GM19328 (cell line): ENCODE results near the gene MYEOV.

Source experiments
- ATAC-seq: cut with Tn5 transposase; IDR thresholded peaks from one replicate; pipeline ENCODE4 v1.9.1; 2021; ENCODE audit warnings: mild to moderate bottlenecking, moderate library complexity; ENCODE audit not compliant: unreplicated experiment

Gene MYEOV

DNA sequence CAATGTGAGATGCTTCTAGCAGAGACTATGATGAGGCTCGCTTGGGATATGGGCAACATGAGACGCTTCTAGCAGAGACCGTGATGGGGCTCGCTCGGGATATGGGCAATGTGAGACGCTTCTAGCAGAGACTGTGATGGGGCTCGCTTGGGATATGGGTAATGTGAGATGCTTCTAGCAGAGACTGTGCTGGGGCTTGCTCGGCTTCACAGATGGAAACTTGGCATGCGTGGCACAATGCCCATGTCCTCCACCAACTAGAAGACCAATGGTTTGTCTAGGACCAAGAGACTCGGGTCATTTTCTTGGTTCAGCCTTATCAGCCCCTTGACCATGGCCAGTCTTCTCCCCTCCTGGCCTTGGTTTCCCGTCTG is 7.1 kb downstream of the MYEOV start:
- no peak for ATAC-seq

DNA sequence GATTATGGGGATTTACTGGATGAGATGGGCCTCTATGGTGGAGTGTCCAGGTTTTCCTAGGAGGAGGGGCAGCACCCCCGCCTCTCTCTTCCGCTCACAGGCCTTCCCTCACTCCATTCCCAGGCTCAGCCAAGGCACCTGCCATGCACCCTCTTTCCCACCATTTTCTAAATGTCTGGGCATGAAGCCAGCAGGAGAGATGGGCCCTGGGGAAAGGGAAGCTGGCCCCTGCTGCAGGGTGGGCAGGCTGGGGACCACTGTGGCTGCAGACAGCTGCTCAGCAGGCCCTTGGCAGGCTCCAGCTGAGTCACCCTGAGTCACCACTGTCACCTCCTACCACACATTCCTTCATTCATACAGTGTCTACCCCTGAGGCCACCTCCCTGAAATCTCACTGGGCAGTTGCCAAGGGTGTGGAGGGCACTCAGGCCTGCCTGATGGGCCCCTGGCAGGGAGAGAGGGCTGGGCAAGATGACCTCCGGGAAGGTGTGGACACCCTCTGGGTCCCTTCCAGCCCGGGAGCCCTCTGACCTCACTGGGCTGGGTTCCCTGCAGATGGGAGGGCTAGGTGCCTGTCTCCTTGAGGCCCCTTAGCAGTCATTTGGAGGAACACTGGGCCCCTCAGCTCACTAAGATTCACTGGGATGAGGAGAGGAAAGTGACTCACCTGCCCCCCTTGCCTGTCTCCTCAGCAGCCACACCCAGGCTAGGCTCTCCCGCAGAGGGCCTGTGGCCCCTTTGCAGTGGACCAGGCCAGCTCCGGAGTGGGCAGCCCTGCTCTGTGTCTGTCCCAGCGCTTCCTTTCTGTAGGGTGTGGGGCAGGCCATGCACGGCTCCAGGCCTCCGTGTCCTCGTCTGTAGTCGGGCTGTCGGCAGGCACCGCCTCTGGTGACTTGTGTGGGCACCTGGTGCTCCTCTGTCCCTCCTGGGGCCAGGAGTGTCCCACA is 7.8 kb downstream of the MYEOV start:
- no peak for ATAC-seq

DNA sequence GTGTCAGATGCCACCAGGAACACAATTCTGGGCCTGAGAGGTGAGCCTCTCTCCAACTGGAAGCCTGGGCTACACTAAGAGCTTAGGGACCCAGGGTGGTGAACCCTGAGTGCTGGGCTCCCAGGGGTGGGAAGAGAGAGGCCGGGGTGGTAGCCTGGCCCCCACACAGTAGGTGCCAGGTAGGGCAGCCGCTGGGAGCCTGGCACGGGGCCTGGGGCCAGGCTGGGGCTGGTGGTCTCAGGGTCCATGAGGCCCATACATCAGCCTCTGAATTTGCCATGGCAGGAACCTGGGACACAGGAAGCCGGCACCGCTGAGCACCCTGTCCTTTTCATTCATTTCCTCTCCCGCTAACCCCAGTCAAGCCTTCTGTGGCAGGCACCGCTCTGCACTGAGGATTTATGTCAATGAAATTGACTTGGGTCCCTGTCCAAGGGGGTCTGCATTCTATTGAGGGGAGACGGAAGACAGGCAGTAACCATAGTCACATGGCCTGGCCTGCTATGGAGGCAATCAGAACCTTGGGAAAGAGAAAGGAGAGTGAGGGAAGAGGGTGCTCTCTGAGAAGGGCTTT is 8.6 kb downstream of the MYEOV start:
- no peak for ATAC-seq

DNA sequence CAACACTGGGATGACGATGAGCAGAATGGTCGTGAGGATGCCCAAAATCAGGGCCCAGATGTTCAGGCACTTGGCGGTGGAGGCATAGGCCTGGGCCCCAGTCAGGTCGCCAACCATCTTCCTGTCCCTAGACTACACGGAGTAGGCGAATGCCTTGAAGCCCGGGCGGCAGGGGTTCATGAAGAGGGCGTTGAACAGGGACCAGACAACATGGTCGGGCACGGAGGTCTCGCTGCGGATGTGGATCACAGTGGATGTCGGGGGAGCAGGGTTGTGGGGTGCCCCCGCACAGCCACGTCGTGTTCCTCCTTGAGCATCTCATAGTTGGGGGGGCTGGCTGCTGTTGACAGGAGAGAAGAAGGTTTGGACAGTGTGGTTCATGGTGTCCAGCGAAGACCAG is 9.5 kb downstream of the MYEOV start:
- no peak for ATAC-seq

DNA sequence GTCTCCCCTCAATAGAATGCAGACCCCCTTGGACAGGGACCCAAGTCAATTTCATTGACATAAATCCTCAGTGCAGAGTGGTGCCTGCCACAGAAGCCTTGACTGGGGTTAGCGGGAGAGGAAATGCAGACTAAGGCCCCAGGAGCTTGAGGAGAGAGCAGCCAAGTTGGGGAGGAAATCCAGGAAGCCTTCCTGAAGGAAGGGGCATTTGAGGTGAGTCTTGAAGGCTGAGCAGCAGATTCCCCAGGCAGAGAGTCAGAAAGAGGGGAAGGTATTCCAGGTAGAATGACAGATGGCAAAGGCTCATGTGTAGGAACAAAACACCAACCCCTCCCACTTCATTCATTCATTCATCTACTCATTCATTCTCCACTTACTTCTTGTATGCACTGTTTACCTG is 10.3 kb downstream of the MYEOV start:
- ATAC-seq, result no peak

DNA sequence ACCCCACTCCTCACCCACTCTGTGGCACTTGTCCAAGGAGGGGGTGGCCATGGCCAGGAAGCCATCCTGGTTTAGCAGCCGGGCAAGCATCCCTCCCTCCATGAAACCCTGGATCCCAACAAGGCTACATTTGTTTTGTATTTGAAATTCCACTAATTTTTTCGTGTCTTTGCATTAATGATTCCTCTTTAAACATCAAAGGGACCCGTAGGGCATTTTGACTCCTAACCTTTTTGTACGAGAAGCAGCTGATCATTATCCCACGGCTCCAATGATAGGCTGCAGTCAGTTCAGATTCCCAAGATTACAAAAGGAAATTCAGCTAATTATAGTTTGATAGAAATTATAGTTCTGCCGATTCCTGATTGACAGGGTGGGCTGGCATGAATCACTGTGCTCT is 10.7 kb downstream of the MYEOV start:
- no peak for ATAC-seq

DNA sequence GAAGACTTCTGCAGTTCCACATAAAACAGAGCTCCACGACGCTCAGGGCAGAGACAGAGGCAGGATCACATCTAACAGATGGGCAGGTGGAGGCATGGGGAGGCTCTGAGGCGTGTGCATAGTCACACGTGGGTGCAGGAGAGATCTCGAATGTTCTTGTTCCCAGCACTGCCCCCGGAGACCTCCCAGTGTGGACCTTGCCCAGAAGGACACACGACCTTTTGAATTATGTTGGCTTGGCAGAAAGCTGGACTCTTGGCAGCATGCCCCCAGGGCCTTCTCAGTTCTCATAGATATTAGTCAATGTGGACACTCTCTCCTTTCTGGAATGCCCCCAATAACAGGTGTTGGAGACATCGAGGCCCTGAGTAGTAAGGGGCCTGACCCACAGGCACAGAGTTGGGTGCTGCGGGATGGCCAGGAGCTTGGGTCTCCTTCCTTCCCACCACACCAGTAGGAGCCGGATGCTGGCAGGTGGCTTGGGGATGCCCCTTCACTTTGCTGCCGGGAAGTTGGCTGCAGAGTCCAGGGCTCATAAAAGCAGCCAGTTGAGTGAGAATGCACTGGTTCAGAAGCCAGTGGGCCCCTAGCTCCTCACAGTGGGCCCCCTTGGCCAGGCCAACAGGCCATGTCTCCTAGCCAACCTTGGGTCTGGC is 12.1 kb downstream of the MYEOV start:
- ATAC-seq, result no peak

DNA sequence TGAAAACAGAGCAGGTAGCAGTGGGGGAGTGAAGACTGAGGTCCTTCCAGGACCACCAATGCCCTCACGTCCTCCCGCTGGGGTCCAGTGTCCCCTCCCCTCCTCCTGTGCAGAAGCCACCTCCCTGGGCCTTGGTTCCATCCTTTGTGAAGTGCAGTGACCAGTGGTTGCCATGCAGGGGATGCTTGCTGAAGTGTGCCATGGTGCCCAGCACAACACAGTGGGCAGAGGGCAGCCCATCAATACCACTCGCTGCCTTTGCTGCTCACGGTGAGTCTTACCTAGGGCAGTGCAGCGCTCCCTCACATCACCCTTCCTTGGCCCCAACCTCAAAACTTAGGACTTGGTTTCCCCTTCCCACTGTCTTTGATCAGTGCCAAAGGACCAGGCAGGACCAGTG is 12.9 kb downstream of the MYEOV start:
- ATAC-seq, result no peak

DNA sequence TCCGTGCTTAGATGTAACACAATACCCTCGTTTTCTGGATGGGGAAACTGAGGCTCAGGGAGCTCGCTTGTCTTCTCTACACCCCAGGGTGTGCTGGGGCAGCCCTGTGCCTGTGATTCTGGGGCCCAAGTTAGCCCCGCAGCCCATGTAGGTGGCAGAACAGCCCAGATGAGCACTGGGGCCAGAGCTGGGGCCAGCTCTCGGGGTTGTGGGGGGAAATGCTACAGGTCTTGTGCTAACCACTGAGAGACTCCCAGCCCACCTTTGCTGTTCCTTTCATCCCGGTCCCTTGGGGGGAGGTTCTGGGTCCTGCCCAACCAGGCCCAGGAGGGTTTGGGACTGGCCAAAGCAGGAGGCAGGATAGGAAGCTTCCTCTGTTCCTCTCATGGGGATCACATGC is 13.5 kb downstream of the MYEOV start:
- no peak for ATAC-seq

DNA sequence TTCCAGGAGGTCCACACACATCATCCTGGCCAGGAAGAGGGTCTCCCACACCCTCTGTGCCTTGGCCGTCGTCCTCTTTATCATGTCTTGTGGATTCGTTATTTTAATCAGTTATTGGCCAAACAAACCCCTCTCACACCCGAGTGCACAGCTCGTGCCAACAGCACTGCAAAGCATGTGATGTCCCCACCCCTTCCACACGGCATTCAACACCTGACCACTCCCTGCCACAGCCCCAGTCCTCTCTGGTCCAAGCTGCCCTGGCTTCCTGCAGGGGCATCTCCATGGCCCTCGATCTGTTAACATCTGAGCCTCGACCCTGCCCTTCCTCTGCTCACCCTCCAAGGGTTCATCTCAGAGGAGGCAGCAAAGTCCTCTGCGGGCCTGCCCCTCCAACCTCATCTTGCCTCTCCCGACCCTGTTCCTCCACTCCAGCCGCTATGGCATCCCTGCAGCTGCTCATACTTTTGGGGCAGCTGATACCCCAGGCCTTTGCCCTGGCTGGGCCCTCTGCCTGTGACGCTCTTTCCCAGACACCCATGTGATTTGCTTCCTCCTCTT is 14.0 kb downstream of the MYEOV start:
- ATAC-seq, result no peak

DNA sequence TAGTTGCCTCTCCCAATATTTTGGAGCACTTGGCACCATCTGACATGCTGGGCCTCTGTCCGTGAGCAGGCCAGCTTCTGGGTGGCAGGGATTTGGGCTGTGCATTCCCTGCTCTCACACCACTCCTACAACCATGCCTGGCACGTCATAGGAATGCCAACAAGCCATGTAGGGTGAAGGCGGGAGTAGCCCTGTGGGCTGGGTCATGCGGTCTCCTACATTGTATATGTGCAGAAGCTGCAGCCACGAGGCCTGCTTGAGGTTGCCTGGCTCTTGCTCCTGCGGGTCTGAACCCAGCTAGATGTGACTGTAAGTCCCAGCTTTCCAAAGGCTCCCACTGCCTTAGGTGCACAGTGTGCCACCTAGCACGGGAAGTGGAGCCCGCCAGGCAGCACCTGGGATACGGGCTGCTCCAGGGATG is 14.5 kb downstream of the MYEOV start:
- no peak for ATAC-seq

DNA sequence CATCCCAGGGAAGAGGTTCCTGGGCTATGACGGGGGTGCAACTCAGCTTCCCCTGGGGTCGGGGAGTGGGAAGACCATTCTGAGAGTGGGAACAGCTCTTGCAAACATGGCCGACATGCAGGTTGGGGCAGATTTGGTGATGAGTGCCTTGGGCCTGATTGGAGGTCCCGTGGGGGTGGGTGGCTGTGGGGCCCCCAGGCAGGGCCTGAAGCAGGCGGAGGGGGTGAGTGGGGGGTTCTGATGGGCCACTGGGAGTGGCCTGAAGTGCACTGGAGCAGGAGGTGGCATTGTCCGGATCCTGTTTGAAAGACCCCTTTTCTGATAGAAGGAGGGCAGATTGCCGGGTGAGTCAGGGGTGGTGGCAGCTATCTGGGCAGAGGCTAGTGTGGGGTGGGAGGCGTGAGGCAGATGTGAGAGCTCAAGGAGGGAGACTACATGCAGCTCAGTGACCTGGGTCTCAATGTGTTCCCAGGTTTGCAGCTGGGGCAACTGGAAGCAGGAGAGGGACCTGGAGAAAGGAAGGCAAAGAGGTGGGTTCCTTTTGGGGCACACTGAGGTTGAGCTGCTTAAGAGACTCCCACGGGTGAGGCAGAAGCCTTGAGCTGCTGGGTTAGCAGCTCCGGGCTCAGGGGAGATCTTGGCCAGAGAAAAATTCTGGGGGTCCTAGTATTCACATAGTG is 15.1 kb downstream of the MYEOV start:
- ATAC-seq, result no peak

DNA sequence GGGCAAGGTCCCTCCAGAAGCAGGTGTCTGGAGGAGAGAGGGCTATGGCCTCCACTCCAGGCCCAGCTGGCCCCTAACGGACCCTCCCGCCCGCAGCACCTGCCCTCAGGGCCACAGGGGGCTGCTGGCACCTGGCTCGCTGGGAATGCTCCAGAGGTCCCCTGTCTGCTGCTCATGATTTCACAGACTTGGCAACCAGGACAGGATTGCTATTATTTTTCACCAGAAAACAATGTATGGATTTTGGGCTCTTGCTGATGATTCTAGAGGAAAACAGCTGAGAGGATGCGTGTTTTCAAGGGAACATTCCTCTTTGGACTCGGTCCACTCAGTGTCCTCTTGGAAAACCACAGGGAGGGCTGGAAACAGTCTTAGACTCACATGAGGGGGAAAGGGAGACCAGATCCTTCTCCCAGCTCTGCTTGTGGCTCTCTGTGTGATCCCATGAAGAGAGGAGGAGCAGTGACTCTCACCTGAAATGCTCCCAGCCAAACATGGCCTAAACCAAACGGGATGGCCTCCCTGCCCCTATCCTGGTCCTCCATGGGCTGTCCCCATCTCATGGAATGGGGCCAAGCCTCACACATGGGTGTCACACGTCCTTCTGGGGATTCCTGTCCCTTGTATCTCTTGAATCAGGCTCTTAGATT is 15.8 kb downstream of the MYEOV start:
- ATAC-seq, result no peak

DNA sequence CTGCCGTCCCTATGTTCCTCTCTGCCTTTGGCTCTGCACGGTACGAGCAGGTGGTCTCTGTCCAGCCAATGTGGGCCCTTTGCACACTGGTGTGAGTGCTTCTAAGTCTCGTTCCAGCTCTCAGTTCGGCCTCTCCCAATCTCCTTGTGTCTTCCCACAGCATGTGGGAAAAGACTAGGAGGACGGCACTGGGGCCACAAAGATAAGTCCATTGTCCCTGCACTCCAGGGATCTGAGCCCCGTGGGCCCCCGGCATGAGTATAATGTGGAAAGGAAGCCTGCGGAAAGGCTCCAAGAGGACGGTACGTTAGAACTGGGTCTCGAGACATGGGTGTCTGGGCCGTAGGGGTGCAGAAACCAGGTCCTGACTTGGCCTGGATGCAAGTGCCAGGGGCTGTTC is 16.4 kb downstream of the MYEOV start:
- no peak for ATAC-seq

DNA sequence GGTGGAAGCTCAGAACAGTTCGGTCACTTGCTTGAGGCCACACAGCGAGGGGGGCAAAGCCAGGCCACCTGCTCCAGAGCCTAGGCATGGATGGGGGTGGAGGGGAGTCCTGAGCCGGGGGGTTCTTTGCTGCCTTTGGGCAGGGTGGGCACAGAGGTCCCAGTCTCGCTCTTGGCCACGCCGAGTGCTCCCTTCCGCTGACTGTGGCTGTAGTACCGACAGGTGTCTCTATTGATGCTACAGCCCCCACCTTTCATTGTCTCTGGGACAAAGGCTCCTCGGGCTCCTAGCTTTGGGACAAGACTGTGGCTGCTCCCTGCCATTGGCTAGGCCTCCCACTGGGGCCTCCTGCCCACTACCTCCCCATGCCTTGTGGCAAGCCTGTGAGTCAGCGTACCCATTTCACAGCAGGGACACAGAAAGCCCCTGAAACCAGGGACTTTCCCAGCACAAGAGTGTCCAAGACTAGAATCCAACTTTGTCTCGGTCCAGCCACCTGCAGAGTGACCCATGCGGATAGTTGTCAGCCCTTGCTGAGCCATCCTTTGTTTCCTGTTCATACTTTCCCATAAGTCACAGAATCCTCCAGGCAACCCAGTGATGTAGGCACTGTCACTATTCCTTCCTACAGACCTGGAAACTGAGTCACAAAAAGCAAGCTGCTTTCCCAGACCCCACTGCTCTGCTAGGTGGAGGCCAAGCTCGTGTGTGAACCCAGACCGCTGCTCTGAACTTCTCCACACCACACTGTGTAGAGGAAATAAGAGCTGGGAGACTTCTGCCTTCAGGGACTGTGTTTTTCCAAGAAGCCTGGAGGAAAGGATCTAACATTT is 17.2 kb downstream of the MYEOV start:
- ATAC-seq, result no peak

DNA sequence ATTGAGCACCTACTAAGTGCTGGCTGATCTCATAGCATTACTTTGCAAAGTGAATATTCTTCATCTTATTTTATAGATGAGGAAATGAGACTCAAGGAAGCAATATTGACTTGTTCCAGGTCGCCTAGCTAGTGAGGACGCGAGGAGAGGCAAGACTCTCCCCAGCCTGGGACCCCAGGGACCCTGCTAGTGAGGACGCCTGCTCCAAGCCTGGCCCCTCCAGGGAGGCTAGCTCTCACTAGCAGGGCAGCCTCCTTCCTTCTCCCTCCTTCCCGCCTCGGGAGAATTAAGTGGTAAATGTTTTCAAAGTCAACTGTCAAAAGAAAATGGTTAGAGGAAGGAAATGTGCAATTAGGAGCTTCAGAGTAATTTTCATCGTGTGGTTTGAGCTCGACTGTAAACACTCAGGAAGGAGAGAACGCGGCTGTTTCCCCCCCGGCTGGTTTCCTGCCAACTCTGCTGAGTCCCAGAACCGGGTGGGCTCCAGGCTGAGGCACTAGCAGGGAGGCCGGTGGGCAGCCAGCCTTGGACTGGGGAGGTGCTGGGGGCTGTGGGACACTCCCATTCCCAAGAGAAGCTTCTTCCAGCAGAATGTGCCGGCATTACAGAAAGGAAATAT is 17.9 kb downstream of the MYEOV start:
- ATAC-seq, result no peak

DNA sequence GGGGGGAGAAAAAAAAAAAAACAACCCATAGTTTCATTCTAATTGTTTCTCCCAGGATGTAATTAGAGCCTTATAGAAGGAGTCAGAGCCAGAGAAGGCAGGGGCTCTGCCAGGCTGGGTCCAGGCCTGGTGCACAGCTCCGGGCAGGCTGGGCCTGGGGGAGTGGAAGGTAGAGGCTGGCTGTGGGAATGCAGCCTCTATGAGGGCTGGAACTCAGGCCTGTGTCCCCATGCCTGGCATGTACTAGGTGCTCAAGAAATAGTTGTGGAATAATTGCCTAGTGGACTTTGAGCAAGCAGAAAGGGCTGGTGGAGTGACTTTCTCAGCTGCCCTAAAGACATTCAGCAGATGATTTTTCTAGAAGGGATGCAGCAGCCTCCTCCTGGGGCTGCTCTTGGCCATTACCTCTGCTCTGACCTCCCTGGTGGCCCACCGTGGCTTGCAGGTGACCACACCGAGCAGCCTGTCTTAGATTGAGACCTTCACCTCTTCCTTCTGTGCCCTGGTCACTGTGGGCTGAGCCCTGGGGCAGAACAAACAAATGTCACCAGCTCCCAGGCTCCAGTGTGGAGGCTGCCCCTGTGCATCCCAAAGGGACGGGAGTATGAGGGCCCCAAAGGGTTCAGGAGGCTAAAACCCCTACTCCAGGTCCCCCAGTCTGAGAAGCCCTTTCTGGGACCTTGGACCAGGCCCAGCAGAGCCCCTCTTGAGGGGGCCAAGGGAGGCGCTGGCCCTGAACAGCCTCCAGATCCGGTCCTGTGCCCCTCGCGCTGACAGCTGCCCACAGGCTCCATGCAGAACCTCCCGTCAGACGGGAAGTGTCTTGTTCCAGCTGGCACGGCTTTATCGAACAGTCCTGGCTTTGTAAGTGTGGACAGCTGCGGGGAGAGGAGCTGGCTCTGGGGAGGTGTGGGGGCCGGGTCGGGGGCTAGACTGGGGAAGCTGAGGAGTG is 18.8 kb downstream of the MYEOV start:
- no peak for ATAC-seq

DNA sequence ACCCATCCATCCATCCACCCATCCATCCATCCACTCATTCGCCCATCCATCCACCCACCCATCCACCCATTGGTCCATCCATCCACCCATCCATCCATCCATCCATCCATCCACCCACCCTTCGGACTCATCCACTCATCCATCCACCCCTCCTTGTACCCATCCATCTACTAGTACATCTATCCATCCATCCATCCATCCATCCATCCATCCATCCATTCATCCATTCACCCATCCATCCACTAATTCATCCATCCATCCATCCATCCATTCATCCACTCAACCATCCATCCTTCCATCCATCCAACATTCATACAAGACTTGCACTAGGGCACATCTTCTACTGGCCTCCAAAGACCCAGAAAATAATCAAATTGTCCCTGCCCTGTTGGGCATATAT is 20.0 kb downstream of the MYEOV start:
- no peak for ATAC-seq
